CD4-positive, alpha-beta T cell treated with Interleukin-4 for 4 hours (primary cell): ENCODE results near the gene SYT8.

Experiments used
- DNase-seq: peaks from one replicate; pipeline ENCODE4 v3.0.0-alpha.2; 2020

The SYT8 gene

DNA sequence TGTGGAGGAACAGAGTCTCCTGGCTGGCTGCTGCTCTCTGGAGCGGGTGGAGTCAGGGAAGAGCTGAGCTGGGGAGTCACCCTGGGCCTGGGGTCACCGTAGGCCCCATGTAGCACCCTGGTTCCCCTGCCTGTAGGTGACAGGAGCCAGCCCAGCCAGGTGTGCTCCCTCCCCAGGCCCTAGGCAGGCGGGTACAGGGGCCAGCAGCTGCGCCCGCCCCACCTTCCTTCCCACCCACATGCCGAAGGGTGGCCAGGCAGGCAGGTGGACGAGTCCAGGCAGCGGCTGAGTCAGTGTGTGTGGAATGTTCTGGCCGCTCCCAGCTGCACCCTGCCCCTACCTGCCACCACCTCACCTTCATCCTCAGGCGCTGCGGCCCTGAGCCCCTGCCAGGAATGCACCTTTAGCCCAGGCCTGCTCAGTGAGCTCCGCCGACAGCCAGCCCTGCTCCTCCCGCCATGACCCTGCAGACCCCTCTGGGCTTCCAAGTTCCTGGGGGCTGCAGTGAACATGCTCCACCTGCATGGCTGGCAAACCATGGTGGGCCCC, 654 bp upstream of the SYT8 start:
- DNase-seq, result no peak

DNA sequence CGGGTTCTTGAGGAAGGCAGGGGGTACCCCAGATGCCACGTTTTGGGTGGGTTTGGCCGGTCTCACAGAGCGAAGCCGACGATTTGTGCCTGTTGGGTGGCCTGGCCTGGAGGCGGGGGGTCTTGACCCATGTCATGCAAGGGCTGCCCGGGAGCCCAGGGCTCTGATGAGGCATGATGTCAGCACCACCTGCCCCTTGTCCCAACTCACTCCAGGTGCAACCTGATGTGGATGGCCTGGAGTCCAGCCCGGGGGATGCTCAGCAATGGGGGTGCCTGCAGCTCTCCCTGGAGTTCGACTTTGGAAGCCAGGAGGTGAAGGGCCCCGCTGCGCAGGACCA, 851 bp downstream of the SYT8 start:
- DNase-seq, result no peak

DNA sequence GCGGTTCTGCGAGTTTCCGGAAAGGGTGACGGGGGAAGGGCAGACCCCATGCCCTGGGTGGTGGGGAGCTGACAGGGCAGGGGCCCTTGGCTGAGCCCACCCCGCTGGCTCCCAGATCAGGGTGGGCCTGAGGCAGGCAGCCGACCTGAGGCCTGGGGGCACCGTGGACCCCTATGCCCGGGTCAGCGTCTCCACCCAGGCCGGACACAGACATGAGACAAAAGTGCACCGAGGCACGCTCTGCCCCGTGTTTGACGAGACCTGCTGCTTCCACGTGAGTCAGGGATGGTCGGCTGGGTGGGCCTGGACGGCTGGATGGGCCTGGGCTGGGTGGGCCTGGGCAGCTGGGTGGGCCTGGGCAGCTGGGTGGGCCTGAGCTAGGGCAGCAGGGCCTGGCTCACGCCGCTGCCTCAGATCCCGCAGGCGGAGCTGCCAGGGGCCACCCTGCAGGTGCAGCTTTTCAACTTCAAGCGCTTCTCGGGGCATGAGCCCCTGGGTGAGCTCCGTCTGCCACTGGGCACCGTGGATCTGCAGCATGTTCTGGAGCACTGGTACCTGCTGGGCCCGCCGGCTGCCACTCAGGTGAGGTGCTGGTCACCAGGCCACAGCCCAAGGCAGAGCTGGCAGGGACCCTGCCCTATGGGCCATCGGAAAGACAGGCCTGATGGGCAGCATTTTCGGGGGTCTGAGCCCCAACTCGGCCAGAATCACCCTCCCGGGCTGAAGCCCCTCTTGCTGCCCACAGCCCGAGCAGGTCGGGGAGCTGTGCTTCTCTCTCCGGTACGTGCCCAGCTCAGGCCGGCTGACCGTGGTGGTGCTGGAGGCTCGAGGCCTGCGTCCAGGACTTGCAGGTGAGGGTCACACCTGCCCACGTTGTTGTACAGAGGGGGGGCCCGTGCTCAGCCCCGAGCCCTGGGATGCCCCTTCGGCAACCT, 1.5 kb downstream of the SYT8 start:
- DNase-seq, result no peak

DNA sequence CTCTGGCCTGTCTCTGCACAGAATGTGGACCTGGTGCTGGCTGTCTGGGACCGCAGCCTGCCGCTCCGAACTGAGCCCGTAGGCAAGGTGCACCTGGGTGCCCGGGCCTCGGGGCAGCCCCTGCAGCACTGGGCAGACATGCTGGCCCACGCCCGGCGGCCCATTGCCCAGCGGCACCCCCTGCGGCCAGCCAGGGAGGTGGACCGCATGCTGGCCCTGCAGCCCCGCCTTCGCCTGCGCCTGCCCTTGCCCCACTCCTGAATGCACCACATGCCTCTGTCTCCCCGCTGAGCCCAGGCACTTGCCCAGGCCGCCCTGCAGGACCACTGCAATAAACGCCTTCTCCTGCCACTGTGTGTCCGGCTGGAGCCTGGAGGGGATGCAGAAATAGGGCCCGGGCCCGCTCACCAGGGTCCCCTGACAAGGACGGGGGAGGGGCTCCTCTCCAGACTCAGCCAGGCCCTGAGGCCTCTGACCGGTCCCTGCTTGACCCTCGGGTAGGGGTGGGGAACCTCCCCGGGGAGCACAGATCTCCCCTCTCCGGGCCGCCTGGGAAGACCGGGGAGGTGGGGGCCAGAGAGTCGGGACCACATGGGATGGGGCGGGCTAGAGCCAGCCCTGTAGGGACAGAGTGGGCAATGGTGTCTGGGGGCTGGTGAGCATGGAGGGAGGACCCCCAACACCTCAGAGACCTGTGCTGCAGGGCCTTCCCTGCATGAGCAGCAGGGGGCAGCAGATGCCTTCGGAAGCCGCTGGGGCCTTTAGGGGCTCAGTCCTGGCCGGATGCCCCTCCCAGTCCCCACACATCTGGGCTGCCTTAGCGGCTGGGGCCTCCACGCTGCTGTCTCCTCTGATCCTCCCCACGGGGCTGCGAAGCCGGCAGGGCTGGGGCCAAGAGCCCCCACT, 2.6 kb downstream of the SYT8 start:
- peak; percentile 71 for DNase-seq

DNA sequence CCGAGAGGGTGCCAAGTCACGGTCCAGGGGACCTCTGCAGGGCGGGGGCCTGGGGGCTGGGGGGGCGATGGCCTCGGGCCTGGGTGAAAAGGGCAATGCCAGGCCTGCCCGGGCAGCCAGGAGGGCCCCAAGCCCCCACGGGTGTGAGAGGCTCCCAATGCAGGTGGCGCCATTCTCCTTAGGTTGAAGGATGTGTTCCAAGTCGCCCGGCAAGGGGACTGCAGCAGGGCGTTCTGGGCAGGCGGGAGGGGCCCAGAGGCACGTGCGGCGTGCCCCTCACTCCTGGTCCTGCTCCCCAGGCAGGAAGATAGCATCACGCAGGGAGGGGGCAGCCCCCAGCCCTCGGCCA, 3.3 kb downstream of the SYT8 start:
- no peak for DNase-seq

DNA sequence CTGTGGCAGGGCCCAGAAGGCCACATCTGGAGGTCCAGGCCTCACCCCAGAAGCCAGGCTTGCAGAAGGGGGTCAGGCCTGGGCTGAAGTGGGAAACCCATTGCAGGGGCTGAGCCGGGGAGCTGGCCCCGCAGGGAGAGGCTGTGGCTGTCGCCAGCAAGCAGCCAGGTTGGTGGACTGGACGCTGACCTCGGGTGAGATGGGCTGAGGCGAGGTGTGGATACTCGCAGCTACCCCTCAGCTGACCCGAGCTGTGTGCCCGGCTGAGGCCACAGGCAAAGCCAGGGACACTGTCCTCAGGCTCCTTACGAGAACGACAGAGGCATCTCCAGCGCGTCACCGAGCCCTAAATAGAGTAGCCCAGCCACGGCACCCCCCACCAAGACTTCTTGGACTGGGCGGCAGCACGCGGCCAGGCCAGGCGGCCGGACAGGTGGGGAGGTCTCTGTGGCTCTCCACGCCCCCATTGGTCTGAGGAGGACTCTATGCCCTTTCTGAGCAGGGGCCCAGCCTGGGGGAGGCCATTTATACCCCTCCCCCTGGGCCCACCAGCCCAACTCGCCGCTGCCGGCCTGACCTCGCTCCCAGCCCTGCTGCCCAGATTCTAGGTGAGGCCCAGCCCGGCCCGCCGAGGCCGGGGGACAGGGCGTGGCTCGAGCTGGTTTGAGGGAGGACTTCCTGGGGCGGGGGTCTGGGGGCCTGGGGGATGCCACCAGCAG, 3.8 kb downstream of the SYT8 start, which contains the start of gene TNNI2:
Gene TNNI2, plus strand, starts transcription at position 556 of the 719 bp plus-strand sequence. CDS start 716 bp downstream, outside the sequence.
- DNase-seq, result no peak

DNA sequence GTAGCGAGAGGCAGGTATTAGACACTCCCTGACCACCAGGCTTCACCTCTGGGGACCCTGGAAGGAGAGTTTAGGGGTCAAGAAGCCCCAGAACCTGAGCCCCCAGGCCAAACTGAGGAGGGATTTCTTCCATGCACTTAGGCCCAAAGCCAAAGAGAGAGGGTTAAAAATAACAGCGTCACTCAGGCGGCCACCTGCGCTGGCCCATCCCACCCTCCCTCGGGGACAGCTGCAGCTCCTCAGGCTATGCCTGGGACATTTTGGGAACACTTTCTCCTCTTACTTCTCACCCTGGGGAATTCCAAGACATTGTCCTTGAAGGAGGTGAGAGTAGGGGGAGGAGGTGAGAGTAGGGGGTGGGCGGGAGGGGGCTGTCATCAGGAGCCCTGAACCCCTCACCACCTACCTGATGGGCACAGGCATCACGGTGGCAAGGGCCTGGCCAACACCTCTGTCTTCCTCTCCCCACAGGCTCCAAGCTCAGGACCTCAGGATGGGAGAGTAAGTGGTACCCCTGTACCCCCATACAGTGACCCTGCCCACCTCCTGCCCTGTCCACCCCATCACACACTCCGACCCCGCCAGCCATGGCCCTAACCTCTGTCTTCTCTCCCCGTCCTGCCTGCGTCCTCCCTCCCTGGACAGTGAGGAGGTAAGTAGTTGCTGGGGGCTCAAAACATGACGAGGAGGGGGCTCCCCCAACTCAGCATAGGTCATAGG, 4.6 kb downstream of the SYT8 start:
- no peak for DNase-seq

DNA sequence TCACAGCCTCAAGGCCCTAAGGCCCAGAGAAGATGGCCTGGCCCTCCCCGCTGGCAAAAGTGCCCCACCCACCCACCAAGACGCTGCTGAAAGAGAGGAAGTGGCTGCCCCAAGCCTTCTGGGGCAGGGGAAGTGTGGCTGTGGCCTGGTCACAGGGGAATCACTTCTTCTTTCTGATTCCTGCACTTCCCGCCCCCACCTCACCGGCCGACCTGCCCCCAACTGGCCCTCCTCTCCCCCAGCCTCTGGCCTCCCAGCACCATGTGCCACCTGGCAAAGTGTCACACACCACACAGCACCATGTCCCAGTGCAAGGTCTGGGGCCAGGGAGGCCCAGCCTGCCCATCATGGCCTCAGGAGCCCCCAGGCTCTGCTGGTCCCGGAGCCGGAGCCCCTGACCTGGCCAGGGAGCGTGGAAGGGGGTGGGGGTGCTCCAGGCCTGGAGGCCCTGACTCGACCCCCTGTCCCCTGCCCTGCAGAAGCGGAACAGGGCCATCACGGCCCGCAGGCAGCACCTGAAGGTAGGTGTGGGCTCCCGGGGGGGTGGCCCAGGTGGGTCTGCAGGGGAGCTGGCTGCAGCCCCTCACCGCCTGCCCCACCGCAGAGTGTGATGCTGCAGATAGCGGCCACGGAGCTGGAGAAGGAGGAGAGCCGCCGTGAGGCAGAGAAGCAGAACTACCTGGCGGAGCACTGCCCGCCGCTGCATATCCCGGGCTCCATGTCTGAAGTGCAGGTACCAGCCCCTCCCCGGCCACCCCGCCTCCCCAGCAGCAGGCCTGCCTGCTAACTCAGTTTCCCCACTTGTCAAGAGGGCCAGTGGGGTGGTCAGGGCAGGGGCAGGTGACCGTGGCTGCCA, 5.4 kb downstream of the SYT8 start:
- DNase-seq, result peak; percentile 24

DNA sequence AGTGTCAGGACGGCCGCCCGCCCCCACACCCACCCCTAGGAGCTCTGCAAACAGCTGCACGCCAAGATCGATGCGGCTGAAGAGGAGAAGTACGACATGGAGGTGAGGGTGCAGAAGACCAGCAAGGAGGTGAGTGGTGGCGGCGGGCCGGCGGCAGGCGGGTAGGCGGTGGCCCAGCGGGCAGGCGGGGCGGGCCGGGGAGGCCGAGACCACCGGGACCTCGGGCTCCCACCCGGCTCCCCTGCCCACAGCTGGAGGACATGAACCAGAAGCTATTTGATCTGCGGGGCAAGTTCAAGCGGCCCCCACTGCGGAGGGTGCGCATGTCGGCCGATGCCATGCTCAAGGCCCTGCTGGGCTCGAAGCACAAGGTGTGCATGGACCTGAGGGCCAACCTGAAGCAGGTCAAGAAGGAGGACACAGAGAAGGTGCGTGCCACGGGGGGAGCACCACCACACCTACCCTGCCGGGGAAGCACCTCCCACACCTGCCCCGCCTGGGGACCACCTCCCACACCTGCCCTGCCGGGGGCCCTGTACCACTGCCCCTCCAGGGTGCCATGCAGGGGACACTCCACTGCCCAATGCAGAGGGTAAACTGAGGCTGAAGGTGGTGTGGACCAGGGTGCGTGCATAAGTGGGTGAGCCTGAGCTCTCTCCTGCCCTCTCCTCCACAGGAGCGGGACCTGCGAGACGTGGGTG, 6.1 kb downstream of the SYT8 start:
- no peak for DNase-seq

DNA sequence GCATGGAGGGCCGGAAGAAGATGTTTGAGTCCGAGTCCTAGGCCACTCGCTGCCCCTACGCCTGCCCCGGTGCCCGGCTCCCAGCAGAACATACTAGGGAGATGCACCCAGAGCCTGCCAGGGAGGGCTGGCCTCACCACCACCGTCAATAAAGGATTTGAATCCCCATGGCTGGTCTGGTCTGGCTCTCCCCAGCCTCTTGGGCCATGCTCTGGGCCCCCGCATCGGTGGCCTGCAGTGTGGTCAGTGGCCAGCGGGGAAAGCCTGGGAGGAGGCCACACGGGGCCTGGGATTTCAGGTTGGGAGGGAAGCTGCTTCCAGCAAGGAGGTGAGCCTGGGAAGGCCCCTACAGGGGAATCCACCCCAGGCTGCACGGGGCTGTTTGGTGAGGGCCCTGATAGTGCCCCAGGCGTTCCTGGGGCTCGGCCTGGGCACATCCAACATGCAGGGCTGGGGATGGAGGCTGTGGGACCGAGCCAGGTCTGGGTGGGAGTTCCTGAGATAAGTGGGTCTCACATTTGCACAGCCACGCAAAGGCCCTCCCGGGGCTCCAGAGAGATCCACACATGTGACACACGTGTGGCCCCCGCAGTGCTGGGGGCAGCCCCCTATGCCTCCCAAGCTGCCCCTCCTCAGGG, 6.8 kb downstream of the SYT8 start:
- DNase-seq, result no peak

DNA sequence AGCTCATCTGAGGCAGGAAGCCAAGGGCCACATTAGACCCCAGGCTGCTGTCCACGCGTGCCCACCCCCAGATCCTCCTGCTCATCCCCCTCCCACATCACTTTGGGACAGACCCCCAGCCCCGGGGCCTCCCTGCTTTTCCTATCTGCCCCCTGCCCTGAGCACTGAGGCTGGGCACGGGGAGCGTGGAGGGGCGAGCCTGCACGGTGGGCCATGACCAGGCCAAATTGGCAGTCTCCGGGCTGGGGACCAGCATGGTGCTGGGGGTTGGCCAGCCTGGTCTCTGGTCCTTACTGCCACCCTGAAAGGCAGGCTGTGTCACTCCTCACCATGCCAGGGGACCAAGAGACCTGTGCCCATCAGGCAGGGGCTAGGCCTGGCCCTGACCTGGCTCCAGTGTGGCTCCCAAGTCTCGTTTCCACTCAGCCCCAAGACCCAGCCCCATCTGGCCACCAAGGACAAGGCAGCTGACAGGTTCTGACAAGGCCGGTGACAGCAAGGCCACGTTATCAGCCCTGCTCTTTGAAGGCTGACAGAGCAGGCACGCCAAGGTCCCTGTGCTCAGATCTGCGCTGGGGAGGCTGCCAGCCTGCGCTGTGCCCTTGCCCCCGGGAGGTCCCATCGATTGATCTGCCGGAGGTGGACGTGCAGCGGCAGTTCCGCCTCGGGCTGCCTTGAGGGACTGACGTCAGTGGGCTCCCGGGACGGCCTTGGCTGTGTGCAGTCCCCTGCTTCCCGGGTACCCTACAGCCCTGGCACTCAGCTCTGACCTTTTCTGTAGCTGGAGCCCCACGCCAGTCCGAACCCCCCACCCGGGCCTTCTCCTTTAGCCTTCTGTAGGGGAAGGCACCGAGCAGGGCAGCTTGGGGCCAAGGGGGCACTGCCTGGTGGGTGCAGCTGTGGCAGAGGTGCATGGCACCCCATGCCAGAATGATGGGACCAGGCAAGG, 7.6 kb downstream of the SYT8 start:
- no peak for DNase-seq

DNA sequence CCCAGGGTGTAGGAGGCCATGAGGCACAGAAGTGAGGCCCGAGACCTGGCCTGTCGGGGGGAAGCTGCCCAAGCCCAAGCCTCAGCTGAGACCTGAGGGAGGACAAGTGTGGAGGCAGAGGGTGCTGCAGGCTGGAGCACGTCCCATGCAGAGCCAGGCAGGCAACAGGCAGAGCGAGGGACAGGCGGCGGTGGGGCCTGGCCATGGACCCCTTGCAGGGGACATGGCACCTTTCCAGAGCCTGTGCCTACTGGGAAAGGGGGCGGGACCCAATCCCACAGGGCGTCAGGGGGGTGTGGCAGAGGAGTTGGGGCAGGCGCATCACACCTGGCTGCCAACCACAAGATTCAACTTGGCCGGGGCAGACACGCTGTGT, 8.3 kb downstream of the SYT8 start:
- DNase-seq, result no peak

DNA sequence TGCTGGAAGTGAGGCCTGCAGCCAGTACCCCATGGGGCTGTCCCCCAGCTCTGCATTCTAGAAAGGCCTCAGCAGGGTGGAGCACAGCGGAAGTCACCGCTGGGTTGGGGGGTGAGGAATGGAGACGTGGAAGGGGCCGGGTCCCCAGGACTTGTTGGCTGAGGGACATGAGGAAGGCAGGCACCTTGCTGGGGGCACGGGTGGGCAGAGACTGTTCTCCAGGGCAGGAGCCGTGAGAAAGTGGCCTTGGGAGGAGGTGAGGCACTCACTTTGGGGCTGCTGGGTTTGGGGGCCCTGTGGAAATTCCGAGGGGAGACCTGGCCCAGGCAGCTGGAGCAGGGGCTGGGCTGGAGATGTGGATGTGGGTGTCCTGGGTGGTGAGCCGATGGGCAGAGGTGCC, 9.0 kb downstream of the SYT8 start:
- DNase-seq, result no peak

DNA sequence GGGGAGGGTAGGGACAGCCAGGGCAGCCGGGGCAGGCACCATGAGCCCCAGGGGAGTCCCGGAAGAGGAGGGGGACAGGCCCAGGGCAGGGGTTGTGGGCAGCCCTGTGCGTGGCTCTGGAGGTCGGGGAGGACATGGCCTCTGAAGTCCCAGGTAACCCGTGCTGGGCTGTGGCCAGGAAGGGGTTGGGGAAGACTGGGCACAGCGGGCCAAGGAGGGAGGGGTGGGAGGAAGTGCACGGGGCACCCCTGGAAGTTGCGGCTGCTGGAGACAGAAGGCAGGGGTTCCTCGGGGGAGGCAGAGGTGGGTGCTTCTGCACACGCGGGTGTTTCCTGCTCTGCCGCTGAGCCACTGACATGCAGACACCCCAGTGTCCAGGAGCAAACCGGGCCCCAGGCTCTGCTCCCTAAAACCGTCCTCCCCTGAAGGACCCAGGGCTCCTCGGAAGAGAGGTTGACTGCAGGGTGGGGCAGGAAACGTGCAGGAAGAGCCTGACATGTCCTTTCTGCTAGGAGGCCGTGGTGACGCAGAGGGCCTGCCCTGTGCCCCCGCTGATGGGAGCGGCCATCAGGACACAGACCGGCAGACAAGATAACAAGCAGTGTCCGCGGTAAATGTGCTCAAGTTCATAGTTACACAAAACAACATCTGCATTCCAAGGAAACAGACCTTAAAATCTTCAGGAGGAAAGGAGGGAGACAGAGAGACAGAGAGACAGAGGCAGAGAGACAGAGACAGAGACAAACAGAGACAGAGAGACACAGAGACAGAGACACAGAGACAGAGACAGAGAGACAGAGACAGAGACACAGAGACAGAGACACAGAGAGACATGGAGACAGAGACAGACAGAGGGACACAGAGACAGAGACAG, 9.7 kb downstream of the SYT8 start:
- peak; percentile 67 for DNase-seq

DNA sequence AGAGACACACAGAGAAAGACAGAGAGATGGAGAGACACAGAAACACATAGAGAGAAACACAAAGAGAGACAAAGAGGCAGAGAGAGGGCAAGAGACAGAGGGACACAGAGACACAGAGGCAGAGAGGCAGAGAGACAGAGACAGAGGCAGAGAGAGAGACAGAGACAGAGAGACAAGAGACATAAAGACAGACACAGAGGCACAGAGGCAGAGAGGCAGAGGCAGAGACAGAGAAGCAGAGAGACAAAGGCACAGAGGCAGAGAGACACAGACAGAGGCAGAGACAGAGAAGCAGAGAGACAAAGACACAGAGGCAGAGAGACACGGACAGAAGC, 10.3 kb downstream of the SYT8 start:
- no peak for DNase-seq

DNA sequence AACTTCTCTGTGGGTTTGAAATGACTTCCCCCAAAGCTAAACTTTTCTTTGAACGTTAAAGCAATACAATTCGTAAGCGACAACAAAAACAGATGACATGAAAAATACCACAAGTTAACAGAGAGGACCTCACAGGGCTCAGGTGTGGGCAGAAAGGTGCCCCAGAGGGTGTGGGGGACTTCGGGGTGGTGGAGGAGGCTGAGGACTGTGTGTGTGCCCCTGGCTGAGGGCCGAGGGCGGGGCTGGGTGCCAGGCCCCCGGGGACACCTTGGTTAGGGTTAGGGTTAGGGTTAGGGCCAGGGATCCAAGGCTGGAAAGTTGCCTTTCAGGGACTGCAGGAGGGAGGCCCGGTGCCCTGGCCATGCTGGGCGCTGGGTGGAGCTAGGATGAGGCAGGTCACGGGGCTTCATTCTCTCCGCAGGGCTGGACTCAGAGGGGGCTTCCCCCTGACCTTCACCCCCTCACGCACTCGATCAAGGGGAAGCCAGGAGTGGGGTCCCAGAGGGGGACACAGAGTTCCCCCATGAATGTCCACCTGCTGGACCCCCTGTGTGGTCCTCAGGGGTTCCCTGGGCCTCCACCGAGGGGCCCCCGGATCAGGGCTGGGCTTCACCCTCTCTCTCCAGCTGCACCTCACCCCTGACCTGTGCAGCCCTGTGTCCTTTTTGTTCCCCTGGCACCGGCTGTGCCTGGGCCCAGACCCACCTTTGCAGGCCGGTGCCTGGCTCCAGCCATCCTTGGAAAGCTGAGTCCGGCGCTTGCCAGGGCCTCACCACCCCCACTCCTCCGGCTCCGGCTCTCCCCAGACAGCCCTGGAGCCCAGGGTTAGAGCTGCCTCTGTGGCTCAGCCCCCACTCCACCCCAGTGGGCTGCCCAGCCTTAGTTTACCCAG, 11.0 kb downstream of the SYT8 start:
- peak; percentile 52 for DNase-seq

DNA sequence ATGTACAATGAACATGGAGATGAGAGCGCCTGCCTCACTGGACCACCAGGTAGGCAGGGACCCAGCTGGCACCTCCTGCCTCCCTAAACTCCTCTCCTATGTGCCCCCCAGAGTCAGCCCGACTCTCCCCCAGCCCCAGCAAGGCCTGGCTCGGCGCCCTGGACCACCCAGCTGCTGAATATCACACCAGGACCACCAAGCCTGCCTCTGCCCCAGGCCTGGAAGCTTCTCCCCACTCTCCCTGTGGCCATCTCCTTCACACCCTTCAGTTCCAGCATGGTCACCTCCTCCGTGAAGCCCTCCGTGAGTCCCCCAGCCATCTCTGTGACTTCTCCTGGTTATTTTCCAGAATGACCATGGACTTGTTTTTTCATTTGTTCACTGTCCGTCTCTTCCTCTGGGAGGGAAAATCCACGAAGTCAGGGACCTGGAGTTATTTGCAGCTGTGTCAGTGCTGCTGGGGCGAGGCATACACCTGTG, 11.7 kb downstream of the SYT8 start:
- no peak for DNase-seq
